HG02981 (cell line): ENCODE results near the gene KCNT1.

ENCODE experiments used
- ATAC-seq: cut with Tn5 transposase; IDR thresholded peaks from one replicate; pipeline ENCODE4 v1.9.1; 2021; ENCODE audit warnings: mild to moderate bottlenecking, moderate library complexity; ENCODE audit not compliant: unreplicated experiment

Gene KCNT1

DNA sequence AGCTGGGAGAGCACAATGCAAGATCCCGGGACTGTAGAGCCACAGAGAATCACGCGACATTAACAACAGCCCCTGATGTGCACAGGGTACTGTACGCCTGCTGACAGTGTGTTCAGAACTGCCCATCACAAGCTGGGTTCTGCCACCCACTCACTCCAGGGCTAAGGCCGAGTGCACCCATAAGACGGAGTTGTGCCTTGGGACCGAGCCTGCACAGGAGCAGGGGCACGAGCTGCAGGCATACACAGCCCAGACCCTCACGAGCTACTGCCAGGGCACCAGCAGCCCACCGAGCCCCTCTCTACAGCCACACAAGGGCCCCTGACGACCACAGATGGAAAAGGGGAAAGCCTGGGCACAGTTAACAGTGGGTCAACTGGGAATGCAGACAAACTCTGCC, 137.5 kb downstream of the KCNT1 start:
- no peak for ATAC-seq

DNA sequence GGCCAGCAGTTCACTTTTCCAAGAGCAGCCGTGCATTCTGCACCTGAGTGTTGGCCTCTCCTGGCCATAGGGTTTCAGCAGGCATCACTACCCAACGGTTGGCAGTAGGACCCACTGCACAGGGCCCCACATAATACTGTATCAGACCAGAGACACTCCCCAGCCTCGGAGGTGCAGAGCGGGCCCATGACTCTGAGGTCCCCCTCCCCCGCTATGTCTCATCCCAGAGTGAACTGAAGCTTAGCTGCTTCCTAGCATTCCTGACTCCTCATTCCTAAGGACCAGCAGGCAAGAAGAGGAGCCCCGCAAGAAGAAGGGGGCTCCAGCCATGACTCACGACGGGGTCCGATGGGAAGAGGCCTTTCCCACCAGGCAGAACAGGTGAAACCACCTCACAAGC, 138.1 kb downstream of the KCNT1 start:
- ATAC-seq: no peak

DNA sequence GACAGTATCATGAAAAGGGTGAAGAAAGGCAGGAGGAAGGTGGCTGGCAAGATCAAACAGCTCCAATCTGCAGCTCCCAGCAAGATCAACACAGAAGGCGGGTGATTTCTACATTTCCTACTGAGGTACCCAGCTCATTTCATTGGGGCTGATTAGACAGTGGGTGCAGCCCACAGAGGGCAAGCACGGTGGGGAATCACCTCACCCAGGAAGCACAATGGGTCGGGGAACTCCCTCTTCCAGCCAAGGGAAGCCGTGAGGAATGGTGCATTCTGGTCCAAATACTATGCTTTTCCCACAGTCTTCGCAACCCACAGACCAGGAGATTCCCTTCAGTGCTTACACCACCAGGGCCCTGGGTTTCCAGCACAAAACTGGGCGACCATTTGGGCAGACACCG, 138.6 kb downstream of the KCNT1 start:
- no peak for ATAC-seq
